H1 (cell line): ENCODE data around the gene ESYT1. TPM values are rescaled to one million over a fixed set of nuclear protein-coding genes. Genes with fewer than 3 reads are reported as not detected.

Experiments used
- MAFK ChIP-seq: IDR thresholded peaks from 2 replicates; pipeline ENCODE4 v1.6.1; 2012; ENCODE audit warnings: low read depth, mild to moderate bottlenecking, improper control_type of control experiment, low read length
- NRF1 ChIP-seq: IDR thresholded peaks from 2 replicates; pipeline ENCODE4 v1.6.1; 2011; ENCODE audit warnings: mild to moderate bottlenecking, low read depth, low read length, improper control_type of control experiment
- RFX5 ChIP-seq: IDR thresholded peaks from 2 replicates; pipeline ENCODE4 v1.6.1; 2011; ENCODE audit warnings: low read depth, low read length, improper control_type of control experiment, borderline replicate concordance
- RXRA ChIP-seq: IDR thresholded peaks from 2 replicates; pipeline ENCODE4 v1.6.1; 2011; ENCODE audit warnings: low read depth, mild to moderate bottlenecking, low read length, moderate library complexity; ENCODE audit not compliant: insufficient read depth
- TBP ChIP-seq: IDR thresholded peaks from 2 replicates; pipeline ENCODE4 v1.6.1; 2011; ENCODE audit warnings: low read depth, low read length, improper control_type of control experiment
- TEAD4 ChIP-seq: IDR thresholded peaks from 2 replicates; pipeline ENCODE4 v1.6.1; 2012; ENCODE audit warnings: low read depth, low read length, inconsistent platforms, mixed read lengths
- YY1 ChIP-seq: IDR thresholded peaks from 2 replicates; pipeline ENCODE4 v1.6.1; 2011; ENCODE audit warnings: low read depth, mild to moderate bottlenecking, low read length
- polyA plus RNA-seq, 7 experiments: library from polyadenylated mRNA; depleted of rRNA in 3 of 7; stranded (reverse) in 5 of 7; unstranded in 2 of 7; fragments of >200 nt in 5 of 7; fragments of 200-250 nt in 2 of 7; gene quantifications; 1 replicate in 5 of 7; 2 replicates in 1 of 7; 4 replicates in 1 of 7; pipeline versions ENCODE4 v1.2.1 to v1.2.3, GENCODE V29; 2011 to 2013; ENCODE audit warnings: missing spikeins in 2 of 7, mixed read lengths in 2 of 7
- total RNA-seq: library from RNA; stranded (reverse); fragmentation: NEBNext Ultra II Directional; extraction: Animal tissue kit (Norgen Biotek cat#: 25700); gene quantifications from 2 replicates; pipeline ENCODE4 v1.2.1, GENCODE V29; 2021
- TF ChIP-seq, protein P1 (sequence below): fragments of 300-600 bp; sonication (generic); IDR thresholded peaks from 2 replicates; pipeline ENCODE4 v1.7.1; 2012; ENCODE audit warnings: low read length, moderate library complexity, mild to moderate bottlenecking, inconsistent platforms; ENCODE audit not compliant: insufficient replicate concordance
- TF ChIP-seq, protein P2 (sequence below): IDR thresholded peaks from 2 replicates; pipeline ENCODE4 v1.6.1; 2011; ENCODE audit warnings: low read length, improper control_type of control experiment

ESYT1 gene
- total and polyA plus RNA-seq, 2 of the 8 experiments (the other 6 are each of a cell fraction or from before 2014, with no cell fraction given): 86.9 to 165 TPM

DNA sequence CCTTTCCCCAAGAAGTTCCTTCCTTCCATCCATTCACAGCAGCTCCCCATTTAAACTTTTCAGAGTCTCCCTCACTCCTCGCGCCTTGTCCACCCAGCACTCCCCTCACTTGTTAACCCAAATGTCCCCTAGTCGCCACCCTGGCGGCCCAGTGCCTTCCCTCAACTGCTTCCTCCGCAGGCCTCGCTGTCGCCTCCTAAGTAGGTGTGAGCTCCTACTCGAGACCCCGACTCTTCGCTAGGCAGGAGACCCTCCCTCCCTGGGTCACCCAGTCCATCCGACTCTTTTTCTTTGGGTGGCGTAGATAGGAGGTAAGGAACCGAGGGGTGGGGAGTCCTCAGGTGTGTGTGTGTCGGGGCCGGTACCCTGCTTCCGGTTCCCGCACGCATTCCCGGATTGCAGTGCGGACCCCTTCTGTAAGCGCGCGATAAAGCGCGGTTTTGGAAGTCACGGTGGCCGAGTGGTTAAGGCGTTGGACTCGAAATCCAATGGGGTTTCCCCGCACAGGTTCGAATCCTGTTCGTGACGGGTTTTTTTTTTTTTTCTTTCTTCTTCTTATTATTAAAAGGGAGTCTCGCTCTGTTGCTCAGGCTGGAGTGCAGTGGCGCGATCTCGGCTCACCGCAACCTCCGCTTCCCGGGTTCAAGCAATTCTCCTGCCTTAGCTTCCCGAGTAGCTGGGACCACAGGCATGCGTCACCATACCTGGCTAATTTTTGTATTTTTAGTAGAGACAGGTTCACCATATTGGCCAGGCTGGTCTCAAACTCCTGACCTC, 62.0 kb downstream of the ESYT1 start (continued):
- TF ChIP-seq, protein P1, sequence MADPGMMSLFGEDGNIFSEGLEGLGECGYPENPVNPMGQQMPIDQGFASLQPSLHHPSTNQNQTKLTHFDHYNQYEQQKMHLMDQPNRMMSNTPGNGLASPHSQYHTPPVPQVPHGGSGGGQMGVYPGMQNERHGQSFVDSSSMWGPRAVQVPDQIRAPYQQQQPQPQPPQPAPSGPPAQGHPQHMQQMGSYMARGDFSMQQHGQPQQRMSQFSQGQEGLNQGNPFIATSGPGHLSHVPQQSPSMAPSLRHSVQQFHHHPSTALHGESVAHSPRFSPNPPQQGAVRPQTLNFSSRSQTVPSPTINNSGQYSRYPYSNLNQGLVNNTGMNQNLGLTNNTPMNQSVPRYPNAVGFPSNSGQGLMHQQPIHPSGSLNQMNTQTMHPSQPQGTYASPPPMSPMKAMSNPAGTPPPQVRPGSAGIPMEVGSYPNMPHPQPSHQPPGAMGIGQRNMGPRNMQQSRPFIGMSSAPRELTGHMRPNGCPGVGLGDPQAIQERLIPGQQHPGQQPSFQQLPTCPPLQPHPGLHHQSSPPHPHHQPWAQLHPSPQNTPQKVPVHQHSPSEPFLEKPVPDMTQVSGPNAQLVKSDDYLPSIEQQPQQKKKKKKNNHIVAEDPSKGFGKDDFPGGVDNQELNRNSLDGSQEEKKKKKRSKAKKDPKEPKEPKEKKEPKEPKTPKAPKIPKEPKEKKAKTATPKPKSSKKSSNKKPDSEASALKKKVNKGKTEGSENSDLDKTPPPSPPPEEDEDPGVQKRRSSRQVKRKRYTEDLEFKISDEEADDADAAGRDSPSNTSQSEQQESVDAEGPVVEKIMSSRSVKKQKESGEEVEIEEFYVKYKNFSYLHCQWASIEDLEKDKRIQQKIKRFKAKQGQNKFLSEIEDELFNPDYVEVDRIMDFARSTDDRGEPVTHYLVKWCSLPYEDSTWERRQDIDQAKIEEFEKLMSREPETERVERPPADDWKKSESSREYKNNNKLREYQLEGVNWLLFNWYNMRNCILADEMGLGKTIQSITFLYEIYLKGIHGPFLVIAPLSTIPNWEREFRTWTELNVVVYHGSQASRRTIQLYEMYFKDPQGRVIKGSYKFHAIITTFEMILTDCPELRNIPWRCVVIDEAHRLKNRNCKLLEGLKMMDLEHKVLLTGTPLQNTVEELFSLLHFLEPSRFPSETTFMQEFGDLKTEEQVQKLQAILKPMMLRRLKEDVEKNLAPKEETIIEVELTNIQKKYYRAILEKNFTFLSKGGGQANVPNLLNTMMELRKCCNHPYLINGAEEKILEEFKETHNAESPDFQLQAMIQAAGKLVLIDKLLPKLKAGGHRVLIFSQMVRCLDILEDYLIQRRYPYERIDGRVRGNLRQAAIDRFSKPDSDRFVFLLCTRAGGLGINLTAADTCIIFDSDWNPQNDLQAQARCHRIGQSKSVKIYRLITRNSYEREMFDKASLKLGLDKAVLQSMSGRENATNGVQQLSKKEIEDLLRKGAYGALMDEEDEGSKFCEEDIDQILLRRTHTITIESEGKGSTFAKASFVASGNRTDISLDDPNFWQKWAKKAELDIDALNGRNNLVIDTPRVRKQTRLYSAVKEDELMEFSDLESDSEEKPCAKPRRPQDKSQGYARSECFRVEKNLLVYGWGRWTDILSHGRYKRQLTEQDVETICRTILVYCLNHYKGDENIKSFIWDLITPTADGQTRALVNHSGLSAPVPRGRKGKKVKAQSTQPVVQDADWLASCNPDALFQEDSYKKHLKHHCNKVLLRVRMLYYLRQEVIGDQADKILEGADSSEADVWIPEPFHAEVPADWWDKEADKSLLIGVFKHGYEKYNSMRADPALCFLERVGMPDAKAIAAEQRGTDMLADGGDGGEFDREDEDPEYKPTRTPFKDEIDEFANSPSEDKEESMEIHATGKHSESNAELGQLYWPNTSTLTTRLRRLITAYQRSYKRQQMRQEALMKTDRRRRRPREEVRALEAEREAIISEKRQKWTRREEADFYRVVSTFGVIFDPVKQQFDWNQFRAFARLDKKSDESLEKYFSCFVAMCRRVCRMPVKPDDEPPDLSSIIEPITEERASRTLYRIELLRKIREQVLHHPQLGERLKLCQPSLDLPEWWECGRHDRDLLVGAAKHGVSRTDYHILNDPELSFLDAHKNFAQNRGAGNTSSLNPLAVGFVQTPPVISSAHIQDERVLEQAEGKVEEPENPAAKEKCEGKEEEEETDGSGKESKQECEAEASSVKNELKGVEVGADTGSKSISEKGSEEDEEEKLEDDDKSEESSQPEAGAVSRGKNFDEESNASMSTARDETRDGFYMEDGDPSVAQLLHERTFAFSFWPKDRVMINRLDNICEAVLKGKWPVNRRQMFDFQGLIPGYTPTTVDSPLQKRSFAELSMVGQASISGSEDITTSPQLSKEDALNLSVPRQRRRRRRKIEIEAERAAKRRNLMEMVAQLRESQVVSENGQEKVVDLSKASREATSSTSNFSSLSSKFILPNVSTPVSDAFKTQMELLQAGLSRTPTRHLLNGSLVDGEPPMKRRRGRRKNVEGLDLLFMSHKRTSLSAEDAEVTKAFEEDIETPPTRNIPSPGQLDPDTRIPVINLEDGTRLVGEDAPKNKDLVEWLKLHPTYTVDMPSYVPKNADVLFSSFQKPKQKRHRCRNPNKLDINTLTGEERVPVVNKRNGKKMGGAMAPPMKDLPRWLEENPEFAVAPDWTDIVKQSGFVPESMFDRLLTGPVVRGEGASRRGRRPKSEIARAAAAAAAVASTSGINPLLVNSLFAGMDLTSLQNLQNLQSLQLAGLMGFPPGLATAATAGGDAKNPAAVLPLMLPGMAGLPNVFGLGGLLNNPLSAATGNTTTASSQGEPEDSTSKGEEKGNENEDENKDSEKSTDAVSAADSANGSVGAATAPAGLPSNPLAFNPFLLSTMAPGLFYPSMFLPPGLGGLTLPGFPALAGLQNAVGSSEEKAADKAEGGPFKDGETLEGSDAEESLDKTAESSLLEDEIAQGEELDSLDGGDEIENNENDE: no peak
- TF ChIP-seq RXRA (no peak), TEAD4 (peak; percentile 94), YY1 (no peak), MAFK (no peak; the same call in 1 of the 2 replicates), TBP (peak; percentile 100), RFX5 (no peak), NRF1 (peak; percentile 40; the same call in 1 of the 2 replicates)
- TF ChIP-seq, protein P2, sequence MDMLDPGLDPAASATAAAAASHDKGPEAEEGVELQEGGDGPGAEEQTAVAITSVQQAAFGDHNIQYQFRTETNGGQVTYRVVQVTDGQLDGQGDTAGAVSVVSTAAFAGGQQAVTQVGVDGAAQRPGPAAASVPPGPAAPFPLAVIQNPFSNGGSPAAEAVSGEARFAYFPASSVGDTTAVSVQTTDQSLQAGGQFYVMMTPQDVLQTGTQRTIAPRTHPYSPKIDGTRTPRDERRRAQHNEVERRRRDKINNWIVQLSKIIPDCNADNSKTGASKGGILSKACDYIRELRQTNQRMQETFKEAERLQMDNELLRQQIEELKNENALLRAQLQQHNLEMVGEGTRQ: no peak
